ENCODE data around the gene SYT5.
"Not testable (repeated sequence)": the region's sequence is repeated elsewhere in the genome, so short reads cannot be mapped to it uniquely, and the experiment has no call there.

The SYT5 gene

DNA sequence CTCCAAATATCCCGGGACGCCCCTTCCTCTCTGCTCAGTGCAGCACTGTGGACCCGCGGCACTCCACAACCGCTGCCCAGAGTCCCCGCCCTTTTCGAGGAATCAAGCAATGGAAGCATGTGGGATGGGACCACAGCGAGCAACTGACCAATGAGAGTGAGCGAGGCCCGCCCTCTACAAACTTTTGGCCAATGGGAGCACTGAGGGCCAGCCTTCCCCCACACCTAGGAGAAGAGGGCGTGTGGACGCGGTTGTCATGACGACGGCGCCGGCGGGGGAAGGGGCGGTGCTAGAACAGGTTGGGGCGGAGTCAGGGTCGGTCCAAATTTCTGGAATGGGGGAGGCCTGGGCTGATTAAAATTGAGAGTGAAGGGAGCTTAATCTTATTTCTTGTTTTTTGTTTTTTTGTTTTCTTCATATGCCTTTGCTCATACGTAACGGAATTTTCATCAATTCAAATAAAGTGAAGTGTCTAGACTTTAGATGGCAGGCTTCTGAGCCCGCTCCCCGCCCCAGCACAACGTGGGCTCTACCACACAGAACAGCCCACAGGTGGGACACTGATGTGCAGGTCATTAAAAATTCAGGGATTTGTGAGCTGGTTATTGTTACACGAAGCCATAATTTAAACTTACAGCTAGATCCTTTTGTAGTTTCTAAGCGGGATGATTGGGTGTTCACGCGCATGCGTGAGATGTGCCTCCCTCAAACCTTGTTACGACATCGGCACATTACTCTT is 13.4 kb downstream of the SYT5 start, which contains the start of gene DNAAF3:
Gene DNAAF3, minus strand, starts transcription at position 84 of the 739 bp plus-strand sequence. CDS start 200 bp downstream, outside the sequence.
- peak; percentile 99 for DNase-seq

- DNase-seq = peak; percentile 89
These were observed 14.0 kb downstream of the SYT5 start for GRCh38 chr19:55165952-55166529.

DNA sequence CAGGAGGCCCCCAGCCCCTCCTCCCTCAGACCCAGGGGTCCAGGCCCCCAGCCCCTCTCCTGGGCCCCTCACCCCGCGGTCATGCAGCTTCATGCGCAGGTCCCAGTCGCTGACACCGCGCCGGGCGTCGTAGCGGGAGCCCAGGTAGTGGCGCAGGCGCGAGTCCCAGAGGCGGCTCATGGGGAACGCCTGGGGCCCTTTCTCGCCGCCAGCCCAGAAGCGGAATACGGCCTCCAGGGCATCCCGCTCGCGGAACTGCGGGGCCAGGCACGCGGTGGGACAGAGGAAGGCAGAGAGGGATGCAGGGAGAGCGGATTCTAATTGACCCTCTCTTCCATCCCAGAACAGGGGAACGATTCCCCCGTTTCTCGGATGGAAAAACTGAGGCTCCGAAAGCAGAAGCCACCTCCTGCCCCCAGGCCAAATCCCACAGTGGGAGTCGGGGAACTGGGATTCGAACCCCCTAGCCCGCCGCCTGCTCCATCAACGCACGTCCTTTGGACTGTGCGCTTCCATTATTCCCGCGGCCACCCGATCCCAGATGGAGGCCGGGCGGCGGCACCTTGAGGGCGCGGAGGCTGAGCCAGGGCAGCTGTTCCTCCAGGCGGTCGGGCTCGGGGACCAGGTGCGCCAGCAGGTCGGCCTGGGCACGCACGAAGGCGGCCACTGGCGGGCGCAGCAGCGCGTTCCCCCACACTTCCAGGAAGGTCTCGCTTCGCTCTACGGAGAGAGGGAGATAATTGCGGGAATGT is 18.3 kb downstream of the SYT5 start:
- DNase-seq = no peak

- no peak for DNase-seq
These were observed 19.1 kb downstream of the SYT5 start for GRCh38 chr19:55160986-55161365.

DNA sequence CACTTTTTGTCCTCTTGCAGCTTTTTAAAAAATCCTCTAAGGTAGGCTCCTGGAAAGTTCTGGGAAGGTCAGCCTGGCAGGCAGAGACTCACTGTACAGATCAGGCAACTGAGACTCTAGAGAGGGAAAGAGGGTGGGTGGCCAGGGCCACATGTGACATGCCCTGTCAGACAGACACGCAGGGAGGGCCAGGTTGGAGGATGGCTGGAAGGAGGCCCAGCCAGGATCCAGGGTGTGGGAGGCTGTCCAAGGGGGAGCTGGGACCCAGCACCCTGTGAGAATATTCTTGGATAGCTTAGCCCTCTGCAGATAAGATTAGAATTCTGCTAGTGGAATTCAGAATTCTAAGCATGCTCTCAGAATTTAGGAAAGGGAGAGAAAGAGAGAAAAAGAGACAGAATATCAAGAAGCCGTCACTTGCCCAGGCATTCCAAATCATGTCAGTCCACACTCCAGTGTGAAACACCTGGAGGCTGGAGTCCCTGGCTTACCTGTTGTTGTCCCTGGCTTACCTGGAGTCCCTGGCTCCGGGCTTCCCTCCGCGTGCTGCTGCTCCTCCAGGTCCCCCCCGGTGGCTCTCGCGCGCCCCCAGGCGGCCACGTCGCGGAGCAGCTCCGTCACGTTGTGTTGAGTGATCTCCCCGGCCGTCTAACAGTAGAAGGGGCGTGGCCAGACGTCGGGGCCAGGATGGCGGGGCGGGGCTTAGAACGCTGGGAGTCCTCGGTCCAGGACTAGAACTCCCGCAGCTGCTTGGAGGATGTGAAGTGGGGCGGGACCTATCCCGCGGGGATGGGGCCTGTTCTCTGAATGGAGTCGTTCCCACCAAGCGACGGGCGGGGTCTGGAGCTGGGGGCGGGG is 19.7 kb downstream of the SYT5 start:
- peak; percentile 92 for DNase-seq

- DNase-seq = no peak
These were observed 21.0 kb downstream of the SYT5 start for GRCh38 chr19:55158848-55159749.

GRCh38 chr19:55158423-55158822 is 21.7 kb downstream of the SYT5 start:
- no peak for DNase-seq

DNA sequence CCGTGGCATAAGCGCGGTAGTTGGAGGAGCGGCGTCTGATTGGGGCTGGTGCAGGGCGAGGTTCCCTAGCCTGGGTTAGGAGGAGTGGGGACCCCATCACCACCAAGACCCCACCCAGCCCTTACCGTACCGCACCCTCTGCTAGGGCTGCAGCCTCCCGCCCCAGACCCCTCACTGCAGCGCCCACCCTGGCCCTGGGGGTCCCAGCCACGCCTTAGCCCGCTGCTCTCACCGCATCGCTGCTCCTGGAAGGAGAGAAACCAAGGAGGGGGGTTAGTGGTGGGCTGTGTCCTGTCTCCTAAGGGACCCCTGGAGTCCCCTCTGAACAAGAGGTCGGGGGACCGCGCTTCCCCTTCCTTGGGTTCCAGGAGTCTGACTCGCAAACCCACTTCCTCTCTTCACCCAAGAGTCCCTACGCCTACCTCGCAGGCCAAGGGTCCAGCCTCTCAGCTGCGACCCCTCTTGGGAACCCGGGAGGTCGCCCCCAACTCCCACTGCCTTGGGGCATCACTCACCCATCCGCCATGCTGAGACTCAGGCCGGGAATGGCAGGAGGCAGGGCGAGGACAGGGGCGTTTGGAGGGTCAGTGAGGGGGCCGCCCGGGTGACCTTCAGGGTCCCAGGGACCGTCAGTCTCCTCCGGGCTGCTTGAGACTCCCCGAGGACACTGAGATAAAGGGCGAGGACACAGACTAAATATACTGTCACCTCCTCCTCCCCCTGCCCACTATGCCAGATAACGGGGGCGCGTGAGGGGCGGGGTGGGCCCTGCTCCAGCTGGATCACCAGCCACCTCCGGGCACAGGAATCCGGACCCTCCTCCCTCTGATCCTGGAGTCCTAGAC is 22.8 kb downstream of the SYT5 start, which contains the start of gene TNNI3:
Gene TNNI3, minus strand, starts transcription at position 669 of the 845 bp plus-strand sequence. Its CDS starts 143 bp downstream, at position 526.
- no peak for DNase-seq

GRCh38 chr19:55156202-55157063 is 23.7 kb downstream of the SYT5 start:
- peak; percentile 68 for DNase-seq

- DNase-seq = not testable (repeated sequence)
These were observed 24.3 kb downstream of the SYT5 start for GRCh38 chr19:55155784-55156183.

DNA sequence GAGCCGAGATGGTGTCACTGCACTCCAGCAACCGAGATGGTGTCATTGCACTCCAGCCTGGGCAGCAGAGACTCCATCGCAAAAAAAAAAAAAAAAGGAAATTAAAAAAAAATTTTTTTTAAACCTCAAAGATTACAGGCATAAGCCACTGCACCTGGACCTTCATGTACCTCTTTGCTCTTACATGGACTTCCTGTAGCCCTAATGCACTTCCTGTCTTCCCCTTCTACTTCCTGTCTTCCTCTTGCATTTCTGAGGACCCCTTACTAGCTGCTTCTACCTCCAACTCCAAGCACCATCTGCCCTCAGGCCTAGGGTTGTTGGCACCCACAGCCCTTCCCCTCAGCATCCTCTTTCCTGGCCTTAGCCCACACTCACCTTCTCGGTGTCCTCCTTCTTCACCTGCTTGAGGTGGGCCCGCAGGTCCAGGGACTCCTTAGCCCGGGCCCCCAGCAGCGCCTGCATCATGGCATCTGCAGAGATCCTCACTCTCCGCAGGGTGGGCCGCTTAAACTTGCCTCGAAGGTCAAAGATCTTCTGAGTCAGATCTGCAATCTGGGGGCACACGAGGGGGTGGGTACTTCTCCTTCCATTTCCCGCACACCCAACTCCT is 26.3 kb downstream of the SYT5 start:
- no peak for DNase-seq

- no peak for DNase-seq
These were observed 28.1 kb downstream of the SYT5 start for GRCh38 chr19:55152017-55152416.

- no peak for DNase-seq
These were observed 30.7 kb downstream of the SYT5 start, which contains the start of gene TNNT1 for GRCh38 chr19:55149078-55150003. TNNT1 (minus strand) TSS chr19:55149206; CDS start chr19:55147157, 2,049 bp downstream.

GRCh38 chr19:55147545-55148251 is 32.4 kb downstream of the SYT5 start:
- DNase-seq = no peak

DNA sequence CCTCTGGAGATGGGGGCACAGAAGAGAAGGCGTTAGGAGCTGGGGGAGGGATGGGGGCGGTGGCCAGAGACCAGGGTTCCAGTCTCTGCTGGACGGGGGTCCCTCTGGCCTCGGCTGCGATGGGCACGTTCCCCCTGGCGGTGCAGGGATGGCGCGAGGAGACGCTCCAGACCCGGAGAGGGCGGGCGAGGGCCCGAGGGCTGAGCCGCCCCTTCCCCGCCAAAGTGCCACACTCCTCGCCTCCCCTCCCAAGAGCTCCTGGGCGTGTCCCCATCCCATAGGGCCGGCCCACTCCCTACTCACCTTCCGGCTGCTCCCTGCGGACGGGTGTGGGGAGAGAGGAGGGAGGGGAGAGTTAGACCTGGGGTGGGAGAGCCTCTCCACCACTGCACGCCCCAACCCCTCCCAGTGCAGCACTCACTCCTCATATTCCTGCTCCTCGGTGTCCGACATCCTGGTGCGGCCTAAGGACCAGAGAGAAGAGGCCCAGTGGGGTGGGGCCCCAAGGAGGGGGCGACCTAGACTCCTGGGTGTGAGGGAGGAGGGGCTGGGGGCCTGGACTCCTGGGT is 33.3 kb downstream of the SYT5 start:
- DNase-seq = peak; percentile 74

GRCh38 chr19:55146078-55146704 is 33.9 kb downstream of the SYT5 start:
- peak; percentile 51 for DNase-seq

Measured in NCI-H1105 treated with DMSO at 0.1 percent for 48 hours (cell line).